ENCODE measurements around the gene PTPRE.

PTPRE gene

GRCh38 chr10:127942811-127943210 lies 35.9 kb downstream of the PTPRE start:
- no peaks in the 10 kb centered on the region for H3K27me3 ChIP-seq (ENCODE audit: insufficient read depth, low read depth)
- no peak overlapping the region for H2AFZ ChIP-seq (ENCODE audit: low read depth)
- no peak overlapping the region for H3K4me3 ChIP-seq (IDR thresholded peaks at IDR 0.05; ENCODE audit: insufficient read depth, low read depth, low read length)
- H3K4me1 ChIP-seq (ENCODE audit: low read depth, poor library complexity, severe bottlenecking) = no peaks in the 10 kb centered on the region
- H3K79me2 ChIP-seq (ENCODE audit: insufficient read depth, low read depth) = no peaks in the 10 kb centered on the region
- no peak for TF ChIP-seq CTCF (conservative IDR thresholded peaks at IDR 0.05; ENCODE audit: low read depth, low read length)
- no peak overlapping the region for H3K4me2 ChIP-seq
- H3K27ac ChIP-seq = no peak overlapping the region
- no peak overlapping the region for H3K9ac ChIP-seq
- H3K36me3 ChIP-seq (ENCODE audit: insufficient read depth) = no peaks in the 10 kb centered on the region
- no peaks in the 10 kb centered on the region for H4K20me1 ChIP-seq (ENCODE audit: insufficient read depth)

GRCh38 chr10:127943336-127943910 lies 36.5 kb downstream of the PTPRE start:
- no peak for TF ChIP-seq CTCF (conservative IDR thresholded peaks at IDR 0.05; ENCODE audit: low read depth, low read length)
- Histone ChIP-seq H3K9ac (no peak overlapping the region), H3K79me2 (ENCODE audit: insufficient read depth, low read depth) (no peaks in the 10 kb centered on the region), H4K20me1 (ENCODE audit: insufficient read depth) (no peaks in the 10 kb centered on the region), H3K4me1 (ENCODE audit: low read depth, poor library complexity, severe bottlenecking) (no peaks in the 10 kb centered on the region), H3K36me3 (ENCODE audit: insufficient read depth) (no peaks in the 10 kb centered on the region), H3K27ac (no peak overlapping the region), H3K27me3 (ENCODE audit: insufficient read depth, low read depth) (no peaks in the 10 kb centered on the region), H3K4me2 (no peak overlapping the region), H3K4me3 (IDR thresholded peaks at IDR 0.05; ENCODE audit: insufficient read depth, low read depth, low read length) (no peak overlapping the region), H2AFZ (ENCODE audit: low read depth) (no peak overlapping the region)

- Histone ChIP-seq H2AFZ (ENCODE audit: low read depth) (no peak overlapping the region), H3K4me2 (no peak overlapping the region), H3K27ac (no peak overlapping the region), H4K20me1 (ENCODE audit: insufficient read depth) (no peaks in the 10 kb centered on the region), H3K4me1 (ENCODE audit: low read depth, poor library complexity, severe bottlenecking) (no peaks in the 10 kb centered on the region), H3K27me3 (ENCODE audit: insufficient read depth, low read depth) (no peaks in the 10 kb centered on the region), H3K4me3 (IDR thresholded peaks at IDR 0.05; ENCODE audit: insufficient read depth, low read depth, low read length) (no peak overlapping the region), H3K9ac (no peak overlapping the region), H3K79me2 (ENCODE audit: insufficient read depth, low read depth) (no peaks in the 10 kb centered on the region), H3K36me3 (ENCODE audit: insufficient read depth) (no peaks in the 10 kb centered on the region)
- TF ChIP-seq CTCF (conservative IDR thresholded peaks at IDR 0.05; ENCODE audit: low read depth, low read length) = no peak
These were observed 37.4 kb downstream of the PTPRE start for GRCh38 chr10:127944256-127944655.

GRCh38 chr10:127945341-127945758 lies 38.4 kb downstream of the PTPRE start:
- no peak overlapping the region for H3K4me3 ChIP-seq (IDR thresholded peaks at IDR 0.05; ENCODE audit: insufficient read depth, low read depth, low read length)
- TF ChIP-seq CTCF (conservative IDR thresholded peaks at IDR 0.05; ENCODE audit: low read depth, low read length) = no peak

More at GRCh38 chr10:127945341-127945758, 38.4 kb downstream of the PTPRE start:
- Histone ChIP-seq H3K4me2 (no peak overlapping the region), H3K79me2 (ENCODE audit: insufficient read depth, low read depth) (no peaks in the 10 kb centered on the region), H3K4me1 (ENCODE audit: low read depth, poor library complexity, severe bottlenecking) (no peaks in the 10 kb centered on the region), H3K27ac (no peak overlapping the region), H4K20me1 (ENCODE audit: insufficient read depth) (no peaks in the 10 kb centered on the region), H3K9ac (no peak overlapping the region), H2AFZ (ENCODE audit: low read depth) (no peak overlapping the region), H3K27me3 (ENCODE audit: insufficient read depth, low read depth) (no peaks in the 10 kb centered on the region), H3K36me3 (ENCODE audit: insufficient read depth) (no peaks in the 10 kb centered on the region)

Measured in KMS-11 (cell line).